Measurements from ENCODE around the gene GSK3A. TPM values are rescaled to one million over a fixed set of nuclear protein-coding genes. Genes with fewer than 3 reads are reported as not detected.

The GSK3A gene
- total RNA-seq, 1 donor from 2014 or later: 42.0 TPM

DNA sequence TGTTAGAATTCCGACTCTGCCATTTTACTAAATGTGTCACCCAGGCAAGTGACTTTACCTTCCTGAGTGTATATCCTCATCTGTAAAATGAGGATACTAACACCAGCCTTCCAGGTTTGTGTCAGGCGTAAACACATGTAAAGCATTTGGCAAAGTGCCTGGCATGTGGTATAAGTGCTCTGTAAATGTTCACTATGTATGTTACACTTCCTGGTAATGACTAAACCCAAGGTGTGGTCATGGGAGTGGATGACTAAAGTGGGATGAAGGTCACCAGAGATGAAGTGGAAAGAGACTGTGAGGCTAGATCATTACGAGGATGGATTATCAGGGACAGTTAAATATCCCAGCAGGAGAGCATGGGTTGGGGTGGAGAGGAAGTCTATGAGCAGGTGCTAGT, 50.5 kb downstream of the GSK3A start:
- Mint-ChIP-seq H3K27ac (ENCODE audit: unreplicated experiment) (no peak overlapping the region), H3K4me1 (ENCODE audit: low read depth) (peaks cover 3% of the 10 kb centered on the region), H3K4me3 (ENCODE audit: unreplicated experiment) (no peak overlapping the region), H3K9me3 (ENCODE audit: low read depth) (peaks cover 7% of the 10 kb centered on the region), H3K36me3 (ENCODE audit: low read depth) (peaks cover 7% of the 10 kb centered on the region), H3K27me3 (ENCODE audit: low read depth) (peaks cover 19% of the 10 kb centered on the region)
- no peak for DNase-seq (ENCODE audit: low spot score)
- TF ChIP-seq, protein P1, sequence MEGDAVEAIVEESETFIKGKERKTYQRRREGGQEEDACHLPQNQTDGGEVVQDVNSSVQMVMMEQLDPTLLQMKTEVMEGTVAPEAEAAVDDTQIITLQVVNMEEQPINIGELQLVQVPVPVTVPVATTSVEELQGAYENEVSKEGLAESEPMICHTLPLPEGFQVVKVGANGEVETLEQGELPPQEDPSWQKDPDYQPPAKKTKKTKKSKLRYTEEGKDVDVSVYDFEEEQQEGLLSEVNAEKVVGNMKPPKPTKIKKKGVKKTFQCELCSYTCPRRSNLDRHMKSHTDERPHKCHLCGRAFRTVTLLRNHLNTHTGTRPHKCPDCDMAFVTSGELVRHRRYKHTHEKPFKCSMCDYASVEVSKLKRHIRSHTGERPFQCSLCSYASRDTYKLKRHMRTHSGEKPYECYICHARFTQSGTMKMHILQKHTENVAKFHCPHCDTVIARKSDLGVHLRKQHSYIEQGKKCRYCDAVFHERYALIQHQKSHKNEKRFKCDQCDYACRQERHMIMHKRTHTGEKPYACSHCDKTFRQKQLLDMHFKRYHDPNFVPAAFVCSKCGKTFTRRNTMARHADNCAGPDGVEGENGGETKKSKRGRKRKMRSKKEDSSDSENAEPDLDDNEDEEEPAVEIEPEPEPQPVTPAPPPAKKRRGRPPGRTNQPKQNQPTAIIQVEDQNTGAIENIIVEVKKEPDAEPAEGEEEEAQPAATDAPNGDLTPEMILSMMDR (IDR thresholded peaks at IDR 0.05): no peak

DNA sequence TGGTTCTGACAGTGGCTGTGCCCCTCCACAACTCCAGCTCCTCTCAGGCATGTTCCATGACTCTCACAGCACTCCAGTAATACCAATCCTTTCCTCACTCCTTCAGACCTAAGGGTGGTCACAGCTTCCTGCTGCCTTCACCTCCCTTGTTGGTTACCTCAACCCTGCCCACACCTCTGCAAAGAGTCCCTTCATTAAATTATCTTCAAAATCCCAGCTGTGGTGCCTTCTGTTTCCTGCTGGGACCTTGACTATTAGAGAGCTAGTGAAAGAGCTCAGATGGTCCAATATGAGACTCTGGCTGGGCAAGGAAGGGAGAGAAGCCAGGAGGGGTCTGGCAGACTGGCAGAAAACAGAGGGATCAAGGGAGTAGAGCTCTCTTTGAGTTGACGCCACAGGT, 51.1 kb downstream of the GSK3A start:
- Mint-ChIP-seq H3K9me3 (ENCODE audit: low read depth) (peaks cover 7% of the 10 kb centered on the region), H3K27ac (ENCODE audit: unreplicated experiment) (no peak overlapping the region), H3K4me1 (ENCODE audit: low read depth) (peaks cover 3% of the 10 kb centered on the region), H3K4me3 (ENCODE audit: unreplicated experiment) (no peak overlapping the region), H3K36me3 (ENCODE audit: low read depth) (peaks cover 6% of the 10 kb centered on the region), H3K27me3 (ENCODE audit: low read depth) (peaks cover 20% of the 10 kb centered on the region)
- no peak for DNase-seq (ENCODE audit: low spot score)
- TF ChIP-seq, protein P1 (IDR thresholded peaks at IDR 0.05): no peak

DNA sequence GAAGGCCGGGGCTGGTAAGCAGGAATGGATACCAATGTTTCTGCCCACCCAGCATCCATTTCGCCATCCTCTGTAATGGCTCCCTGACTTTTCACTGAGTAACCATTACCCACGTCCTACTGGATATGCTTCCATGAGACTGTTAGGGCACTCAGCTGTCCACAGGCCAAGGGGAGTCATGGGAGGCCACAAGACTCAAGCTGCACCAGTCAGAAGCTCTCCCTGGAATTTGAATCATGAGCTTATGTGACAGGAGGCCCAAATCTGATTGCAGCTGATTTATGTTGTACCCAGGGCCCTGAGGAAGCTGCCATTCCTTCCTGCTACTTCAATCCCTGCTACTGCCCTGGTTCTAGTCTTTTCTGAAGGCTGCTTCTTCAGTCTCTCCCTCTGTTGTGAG, 53.3 kb downstream of the GSK3A start:
- no peak overlapping the region for H3K27ac Mint-ChIP-seq (ENCODE audit: unreplicated experiment)
- no peak overlapping the region for H3K4me3 Mint-ChIP-seq (ENCODE audit: unreplicated experiment)
- peaks cover 20% of the 10 kb centered on the region for H3K27me3 Mint-ChIP-seq (ENCODE audit: low read depth)
- peaks cover 7% of the 10 kb centered on the region for H3K9me3 Mint-ChIP-seq (ENCODE audit: low read depth)
- H3K36me3 Mint-ChIP-seq (ENCODE audit: low read depth): peaks cover 3% of the 10 kb centered on the region
- peaks cover 10% of the 10 kb centered on the region for H3K4me1 Mint-ChIP-seq (ENCODE audit: low read depth)
- TF ChIP-seq, protein P1 (IDR thresholded peaks at IDR 0.05): no peak
- no peak for DNase-seq (ENCODE audit: low spot score)

DNA sequence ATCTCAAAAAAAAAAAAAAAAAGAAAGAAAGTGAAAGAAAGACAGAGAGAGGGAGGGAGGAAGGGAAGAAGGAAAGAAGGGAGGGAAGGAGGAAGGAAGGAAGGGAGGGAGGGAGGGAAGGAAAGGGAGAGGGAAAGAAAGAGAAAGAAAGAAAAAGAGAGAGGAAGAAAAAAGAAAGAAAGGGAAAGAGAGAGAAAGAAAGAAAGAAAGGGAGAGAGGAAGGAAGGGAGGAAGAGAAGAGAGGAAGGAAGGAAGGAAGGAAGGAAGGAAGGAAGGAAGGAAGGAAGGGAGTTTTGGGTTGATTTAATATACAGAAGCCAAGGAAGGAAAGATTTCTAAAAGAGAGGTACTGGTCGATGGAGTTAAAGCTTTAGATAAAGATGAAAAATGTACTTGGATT, 53.7 kb downstream of the GSK3A start:
- no peak overlapping the region for H3K27ac Mint-ChIP-seq (ENCODE audit: unreplicated experiment)
- DNase-seq (ENCODE audit: low spot score): no peak
- H3K4me1 Mint-ChIP-seq (ENCODE audit: low read depth): peaks cover 10% of the 10 kb centered on the region
- H3K4me3 Mint-ChIP-seq (ENCODE audit: unreplicated experiment): no peak overlapping the region
- TF ChIP-seq, protein P1 (IDR thresholded peaks at IDR 0.05): no peak
- peaks cover 20% of the 10 kb centered on the region for H3K27me3 Mint-ChIP-seq (ENCODE audit: low read depth)
- peaks cover 3% of the 10 kb centered on the region for H3K36me3 Mint-ChIP-seq (ENCODE audit: low read depth)
- H3K9me3 Mint-ChIP-seq (ENCODE audit: low read depth): peaks cover 5% of the 10 kb centered on the region

DNA sequence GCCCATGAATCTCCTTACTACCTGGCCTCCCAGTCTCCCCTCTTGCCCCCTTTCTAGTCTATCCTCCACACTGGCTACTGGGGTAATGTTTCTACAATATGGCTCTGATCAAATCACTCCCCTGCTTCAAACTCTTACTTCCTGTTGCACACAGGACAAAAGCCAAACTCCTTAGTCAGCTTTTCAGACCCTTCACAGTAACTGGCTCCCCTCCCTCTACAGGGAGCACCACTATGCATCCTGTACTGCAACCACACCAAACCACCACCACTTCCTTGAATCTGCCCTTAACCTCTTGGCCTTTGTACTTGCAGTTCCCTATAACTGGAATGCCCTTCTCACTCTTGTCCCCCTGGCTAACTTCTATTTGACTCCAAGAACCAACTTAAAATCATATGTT, 57.1 kb downstream of the GSK3A start:
- TF ChIP-seq, protein P1 (IDR thresholded peaks at IDR 0.05): no peak
- peaks cover 7% of the 10 kb centered on the region for H3K4me1 Mint-ChIP-seq (ENCODE audit: low read depth)
- no peaks in the 10 kb centered on the region for H3K36me3 Mint-ChIP-seq (ENCODE audit: low read depth)
- no peak overlapping the region for H3K4me3 Mint-ChIP-seq (ENCODE audit: unreplicated experiment)
- no peaks in the 10 kb centered on the region for H3K9me3 Mint-ChIP-seq (ENCODE audit: low read depth)
- H3K27me3 Mint-ChIP-seq (ENCODE audit: low read depth): peaks cover 20% of the 10 kb centered on the region
- no peak for DNase-seq (ENCODE audit: low spot score)
- H3K27ac Mint-ChIP-seq (ENCODE audit: unreplicated experiment): peak overlapping the region; percentile 18
